ENCODE measurements around the gene AFF3. TPM values are rescaled to one million over a fixed set of nuclear protein-coding genes. Genes with fewer than 3 reads are reported as not detected.

Gene AFF3
- total and polyA plus RNA-seq, 8 donors = 1.4 to 78.8 (median 14.7) TPM

DNA sequence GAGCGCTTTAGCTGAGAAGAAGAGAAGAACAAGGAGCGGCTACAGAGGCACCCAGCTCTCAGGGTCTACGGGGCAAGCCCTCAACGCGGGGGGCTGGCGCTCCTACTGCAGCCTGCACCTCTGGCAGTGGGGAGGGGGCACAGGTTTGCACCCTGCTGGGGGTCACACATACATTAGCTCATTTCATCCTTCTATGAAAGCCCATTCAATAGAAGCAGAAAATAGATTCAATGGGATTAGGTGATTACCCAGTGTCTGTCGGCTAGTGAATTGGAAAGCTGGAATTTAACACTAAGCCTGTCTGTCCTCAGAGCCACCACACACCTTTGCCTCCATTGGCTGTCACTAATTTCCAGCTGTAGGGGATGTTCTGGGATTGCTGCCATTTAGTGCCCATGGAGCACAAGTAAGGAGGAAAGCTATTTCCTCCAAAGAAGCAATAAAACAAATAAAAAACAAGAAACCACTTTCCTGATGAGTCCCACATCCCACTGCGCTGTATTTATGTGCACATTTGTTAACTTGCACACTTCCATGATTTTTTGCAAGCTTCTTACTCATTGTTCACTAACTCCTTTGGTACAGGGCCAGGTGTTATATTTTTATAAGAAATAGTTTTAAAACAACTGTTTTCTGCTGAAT, 333.0 kb downstream of the AFF3 start:
- H3K4me1 ChIP-seq = no peaks in the 10 kb centered on the region
- DNase-seq = no peak
- no peak overlapping the region for H3K4me3 ChIP-seq
- 91 to 95% (median 93%) methylated on average over 8 of the region's 8 CpGs for WGBS, 5 donors
- H3K27me3 ChIP-seq = no peaks in the 10 kb centered on the region
- H3K27ac ChIP-seq = no peak overlapping the region
- H3K36me3 ChIP-seq = no peaks in the 10 kb centered on the region
- TF ChIP-seq, protein P1, sequence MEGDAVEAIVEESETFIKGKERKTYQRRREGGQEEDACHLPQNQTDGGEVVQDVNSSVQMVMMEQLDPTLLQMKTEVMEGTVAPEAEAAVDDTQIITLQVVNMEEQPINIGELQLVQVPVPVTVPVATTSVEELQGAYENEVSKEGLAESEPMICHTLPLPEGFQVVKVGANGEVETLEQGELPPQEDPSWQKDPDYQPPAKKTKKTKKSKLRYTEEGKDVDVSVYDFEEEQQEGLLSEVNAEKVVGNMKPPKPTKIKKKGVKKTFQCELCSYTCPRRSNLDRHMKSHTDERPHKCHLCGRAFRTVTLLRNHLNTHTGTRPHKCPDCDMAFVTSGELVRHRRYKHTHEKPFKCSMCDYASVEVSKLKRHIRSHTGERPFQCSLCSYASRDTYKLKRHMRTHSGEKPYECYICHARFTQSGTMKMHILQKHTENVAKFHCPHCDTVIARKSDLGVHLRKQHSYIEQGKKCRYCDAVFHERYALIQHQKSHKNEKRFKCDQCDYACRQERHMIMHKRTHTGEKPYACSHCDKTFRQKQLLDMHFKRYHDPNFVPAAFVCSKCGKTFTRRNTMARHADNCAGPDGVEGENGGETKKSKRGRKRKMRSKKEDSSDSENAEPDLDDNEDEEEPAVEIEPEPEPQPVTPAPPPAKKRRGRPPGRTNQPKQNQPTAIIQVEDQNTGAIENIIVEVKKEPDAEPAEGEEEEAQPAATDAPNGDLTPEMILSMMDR (IDR thresholded peaks at IDR 0.05) = no peak
- TF ChIP-seq EP300 (IDR thresholded peaks at IDR 0.05) (no peak), POLR2AphosphoS5 (IDR thresholded peaks at IDR 0.05) (no peak), POLR2A (IDR thresholded peaks at IDR 0.05) (no peak)
- intact Hi-C loops (cut with DNase I; ENCODE audit: low total_unique reads) = no loop called here
- no peaks in the 10 kb centered on the region for H3K9me3 ChIP-seq

- TF ChIP-seq POLR2A (IDR thresholded peaks at IDR 0.05) (no peak), EP300 (IDR thresholded peaks at IDR 0.05) (no peak), POLR2AphosphoS5 (IDR thresholded peaks at IDR 0.05) (no peak)
- TF ChIP-seq, protein P1 (IDR thresholded peaks at IDR 0.05) = no peak
- WGBS, 5 donors = 70 to 86% (median 80%) methylated on average over 4 of the region's 4 CpGs
- H3K27me3 ChIP-seq = no peaks in the 10 kb centered on the region
- H3K4me3 ChIP-seq = no peak overlapping the region
- H3K9me3 ChIP-seq = no peaks in the 10 kb centered on the region
- intact Hi-C loops (cut with DNase I; ENCODE audit: low total_unique reads) = no loop called here
- H3K4me1 ChIP-seq = no peaks in the 10 kb centered on the region
- H3K27ac ChIP-seq = no peak overlapping the region
- DNase-seq = no peak
- no peaks in the 10 kb centered on the region for H3K36me3 ChIP-seq
These were observed 333.8 kb downstream of the AFF3 start for GRCh38 chr2:99808361-99809200.

DNA sequence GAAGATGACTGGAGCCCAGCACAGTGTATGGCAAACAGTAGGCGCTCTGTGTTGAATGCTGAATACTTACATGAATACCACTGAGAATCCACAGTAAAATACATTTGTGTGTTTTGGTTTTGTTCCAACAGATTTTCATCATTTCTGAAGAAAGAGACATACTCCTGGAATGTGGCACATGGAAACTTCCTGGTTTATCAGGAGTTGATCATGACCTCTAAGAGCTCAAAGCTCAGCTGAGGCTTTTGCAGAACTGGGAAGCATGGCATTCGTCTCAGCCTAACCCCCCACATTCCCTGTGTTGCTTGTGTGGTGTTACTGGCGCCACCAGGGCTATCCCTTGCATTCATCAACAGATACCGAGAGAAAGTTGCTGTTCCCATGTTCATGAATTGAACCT, 335.6 kb downstream of the AFF3 start:
- Histone ChIP-seq H3K9me3 (no peaks in the 10 kb centered on the region), H3K36me3 (no peaks in the 10 kb centered on the region), H3K4me3 (no peak overlapping the region), H3K27ac (no peak overlapping the region), H3K27me3 (no peaks in the 10 kb centered on the region), H3K4me1 (no peaks in the 10 kb centered on the region)
- intact Hi-C loops (cut with DNase I; ENCODE audit: low total_unique reads) = no loop called here
- no peak for DNase-seq
- WGBS, 5 donors = 80 to 91% (median 86%) methylated on average over 4 of the region's 4 CpGs
- TF ChIP-seq EP300 (IDR thresholded peaks at IDR 0.05) = no peak
- TF ChIP-seq POLR2AphosphoS5 (IDR thresholded peaks at IDR 0.05) = no peak
- TF ChIP-seq, protein P1 (IDR thresholded peaks at IDR 0.05) = no peak
- no peak for TF ChIP-seq POLR2A (IDR thresholded peaks at IDR 0.05)

DNA sequence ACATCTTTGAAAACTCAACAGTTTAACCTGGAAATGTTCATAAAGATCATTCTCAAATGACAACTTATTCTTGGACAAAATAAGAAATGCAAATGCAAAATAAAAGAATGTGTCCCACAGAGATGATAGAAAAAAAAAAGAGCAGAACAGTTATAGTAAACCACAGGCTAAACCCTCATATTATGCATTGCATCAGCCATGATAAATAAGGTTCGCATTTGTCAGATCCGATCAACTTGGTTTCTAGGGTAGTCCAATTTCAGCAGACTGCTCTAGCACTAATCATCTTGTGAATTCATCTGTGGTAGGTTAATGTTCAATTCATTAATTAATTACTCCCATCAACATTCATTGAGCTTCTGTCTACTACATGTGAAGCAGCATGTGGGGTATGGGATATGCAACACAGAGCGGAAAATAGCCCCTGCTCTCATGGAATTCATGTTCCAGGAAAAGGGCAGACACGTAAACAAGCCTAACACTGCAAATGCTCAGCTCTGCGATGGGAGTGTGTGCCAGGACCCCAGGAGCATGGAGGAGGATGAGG, 336.4 kb downstream of the AFF3 start:
- Histone ChIP-seq H3K36me3 (no peaks in the 10 kb centered on the region), H3K27me3 (no peaks in the 10 kb centered on the region), H3K27ac (no peak overlapping the region), H3K9me3 (no peaks in the 10 kb centered on the region), H3K4me1 (no peaks in the 10 kb centered on the region), H3K4me3 (no peak overlapping the region)
- intact Hi-C loops (cut with DNase I; ENCODE audit: low total_unique reads) = no loop called here
- TF ChIP-seq POLR2A (IDR thresholded peaks at IDR 0.05) (no peak), POLR2AphosphoS5 (IDR thresholded peaks at IDR 0.05) (no peak), EP300 (IDR thresholded peaks at IDR 0.05) (no peak)
- TF ChIP-seq, protein P1 (IDR thresholded peaks at IDR 0.05) = no peak
- no peak for DNase-seq
- WGBS, 5 donors = 91 to 97% (median 95%) methylated on average over 5 of the region's 5 CpGs

Measured in stomach (tissue), 9 donors.